ENCODE measurements around the gene FOXN1. TPM values are rescaled to one million over a fixed set of nuclear protein-coding genes. Genes with fewer than 3 reads are reported as not detected.

The FOXN1 gene
- polyA plus RNA-seq, 1 of the 3 experiments (the other 2 are of a cell fraction), result not detected

DNA sequence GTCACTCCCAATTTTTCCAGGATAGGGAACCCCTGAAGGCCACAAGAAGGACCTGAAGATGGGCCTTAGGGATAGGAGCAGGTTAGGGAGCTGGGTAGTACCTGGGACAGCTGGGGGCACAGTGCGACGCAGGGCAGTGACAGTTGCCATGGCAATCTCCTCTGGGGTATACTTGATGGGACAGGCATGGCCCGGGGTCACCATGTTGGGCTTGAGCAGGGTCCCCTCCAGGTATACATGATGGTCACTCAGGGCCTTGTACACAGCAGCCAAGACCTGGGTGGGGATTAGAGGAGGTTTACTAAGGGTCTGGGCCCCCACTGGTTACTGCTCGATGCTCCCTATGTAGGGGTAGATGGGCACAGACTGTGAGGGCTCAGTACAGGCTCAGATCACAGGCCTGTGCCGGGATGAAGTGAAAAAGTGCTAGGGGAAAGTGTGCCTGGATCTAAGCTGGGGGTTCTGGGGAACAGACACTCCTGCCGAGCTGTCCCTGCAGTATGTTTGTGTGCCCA lies 67.9 kb downstream of the FOXN1 start:
- H3K36me3 ChIP-seq (replicated peaks in 1 of 2; ENCODE audit: control insufficient read depth in 1 of 2, insufficient read depth in 2 of 2, low read length in 1 of 2), result peaks cover 9 to 19% of the 10 kb centered on the region in 2 experiments
- H3K9ac ChIP-seq, result no peak overlapping the region
- TF ChIP-seq GATA2 (CRISPR knock-in tag; IDR thresholded peaks at IDR 0.05), result no peak
- TF ChIP-seq RXRA (IDR thresholded peaks at IDR 0.05; ENCODE audit: borderline replicate concordance, low read depth), result no peak
- H3K4me2 ChIP-seq, result no peak overlapping the region
- H3K79me2 ChIP-seq (ENCODE audit: insufficient read depth), result peaks cover 17% of the 10 kb centered on the region
- ChIA-PET CTCF (interaction anchor here (0.7 to 3.1 kb wide), 6 partner anchors 15 to 79 kb away, joined by 3 to 13 read pairs (median 3); no protein-coding TSS in a partner anchor), POLR2A (interaction anchor here (1.6 kb wide), 1 partner anchor 169 kb away, joined by 3 read pairs; no protein-coding TSS in a partner anchor)
- H2AFZ ChIP-seq (ENCODE audit: low read depth), result no peak overlapping the region
- H3K9me2 ChIP-seq, result no peaks in the 10 kb centered on the region
- no peak for DNase-seq
- H4K20me1 ChIP-seq (ENCODE audit: insufficient read depth), result no peaks in the 10 kb centered on the region
- no peak overlapping the region for H3K4me3 ChIP-seq (ENCODE audit: low read depth in 2 of 2, low read length in 1 of 2)
- H3K27me3 ChIP-seq (ENCODE audit: insufficient read depth), result no peaks in the 10 kb centered on the region
- no peak overlapping the region; a peak in 1 of 4 replicates for H3K27ac ChIP-seq (ENCODE audit: low read depth in 2 of 2, low read length in 1 of 2)
- H3F3A ChIP-seq (replicated peaks; ENCODE audit: insufficient read depth), result peaks cover 13% of the 10 kb centered on the region
- H3K9me3 ChIP-seq, result no peaks in the 10 kb centered on the region
- H3K4me1 ChIP-seq (ENCODE audit: control insufficient read depth in 1 of 2, insufficient read depth in 2 of 2, low read depth in 1 of 2, low read length in 1 of 2), result peaks cover 4 to 38% of the 10 kb centered on the region in 2 experiments; a peak in 3 of 4 replicates
- WGBS (ENCODE audit: low lambda C conversion rate), result 97% methylated on average over 3 of the region's 6 CpGs

DNA sequence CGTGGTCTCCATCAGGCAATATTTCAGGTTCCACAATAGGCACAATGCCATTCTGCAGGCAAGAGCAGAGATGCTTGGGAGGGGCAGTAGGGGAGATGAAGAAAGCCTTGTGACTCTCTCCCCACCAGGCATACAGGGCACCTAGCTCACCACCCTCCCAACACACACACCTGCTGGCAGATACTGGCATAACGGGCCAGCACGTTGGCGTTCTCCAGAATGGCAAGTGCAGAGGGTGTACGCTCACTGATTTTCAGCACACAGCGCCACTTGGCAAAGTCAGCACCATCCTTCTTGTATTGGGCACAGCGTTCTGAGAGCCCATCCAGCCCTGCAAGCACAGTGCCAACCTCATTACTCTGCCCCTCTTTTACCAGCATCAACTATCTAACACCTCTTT lies 68.4 kb downstream of the FOXN1 start:
- Histone ChIP-seq H3K9me3 (no peaks in the 10 kb centered on the region), H3K9ac (no peak overlapping the region), H3K27ac (ENCODE audit: low read depth in 2 of 2, low read length in 1 of 2) (peak overlapping the region in 1 of 2 experiments; percentile 67; a peak in 1 of 4 replicates), H3F3A (replicated peaks; ENCODE audit: insufficient read depth) (peaks cover 13% of the 10 kb centered on the region), H3K27me3 (ENCODE audit: insufficient read depth) (no peaks in the 10 kb centered on the region), H4K20me1 (ENCODE audit: insufficient read depth) (no peaks in the 10 kb centered on the region), H3K4me3 (ENCODE audit: low read depth in 2 of 2, low read length in 1 of 2) (no peak overlapping the region), H3K79me2 (ENCODE audit: insufficient read depth) (peaks cover 15% of the 10 kb centered on the region), H2AFZ (ENCODE audit: low read depth) (no peak overlapping the region), H3K4me1 (ENCODE audit: control insufficient read depth in 1 of 2, insufficient read depth in 2 of 2, low read depth in 1 of 2, low read length in 1 of 2) (peaks cover 4 to 38% of the 10 kb centered on the region in 2 experiments; a peak in 3 of 4 replicates), H3K9me2 (no peaks in the 10 kb centered on the region), H3K4me2 (no peak overlapping the region), H3K36me3 (replicated peaks in 1 of 2; ENCODE audit: control insufficient read depth in 1 of 2, insufficient read depth in 2 of 2, low read length in 1 of 2) (peaks cover 12 to 24% of the 10 kb centered on the region in 2 experiments)
- DNase-seq, result no peak
- ChIA-PET CTCF (interaction anchor here (0.7 to 1.7 kb wide), 6 partner anchors 15 to 79 kb away, joined by 3 to 4 read pairs (median 3); no protein-coding TSS in a partner anchor), POLR2A (interaction anchor here (1.6 kb wide), 1 partner anchor 169 kb away, joined by 3 read pairs; no protein-coding TSS in a partner anchor)
- 88% methylated on average over 4 of the region's 7 CpGs for WGBS (ENCODE audit: low lambda C conversion rate)
- TF ChIP-seq, protein P1, sequence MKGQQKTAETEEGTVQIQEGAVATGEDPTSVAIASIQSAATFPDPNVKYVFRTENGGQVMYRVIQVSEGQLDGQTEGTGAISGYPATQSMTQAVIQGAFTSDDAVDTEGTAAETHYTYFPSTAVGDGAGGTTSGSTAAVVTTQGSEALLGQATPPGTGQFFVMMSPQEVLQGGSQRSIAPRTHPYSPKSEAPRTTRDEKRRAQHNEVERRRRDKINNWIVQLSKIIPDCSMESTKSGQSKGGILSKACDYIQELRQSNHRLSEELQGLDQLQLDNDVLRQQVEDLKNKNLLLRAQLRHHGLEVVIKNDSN (IDR thresholded peaks at IDR 0.05; ENCODE audit: borderline replicate concordance, low read depth), result no peak
- TF ChIP-seq TAF1 (IDR thresholded peaks at IDR 0.05; ENCODE audit: borderline replicate concordance, low read depth, low read length), result no peak
- peak; percentile 18; the same call in 1 of the 2 replicates for TF ChIP-seq CTCF (IDR thresholded peaks at IDR 0.05)
- no peak for TF ChIP-seq SIN3A (IDR thresholded peaks at IDR 0.05; ENCODE audit: borderline replicate concordance, low read depth, low read length)
- TF ChIP-seq, protein P2, sequence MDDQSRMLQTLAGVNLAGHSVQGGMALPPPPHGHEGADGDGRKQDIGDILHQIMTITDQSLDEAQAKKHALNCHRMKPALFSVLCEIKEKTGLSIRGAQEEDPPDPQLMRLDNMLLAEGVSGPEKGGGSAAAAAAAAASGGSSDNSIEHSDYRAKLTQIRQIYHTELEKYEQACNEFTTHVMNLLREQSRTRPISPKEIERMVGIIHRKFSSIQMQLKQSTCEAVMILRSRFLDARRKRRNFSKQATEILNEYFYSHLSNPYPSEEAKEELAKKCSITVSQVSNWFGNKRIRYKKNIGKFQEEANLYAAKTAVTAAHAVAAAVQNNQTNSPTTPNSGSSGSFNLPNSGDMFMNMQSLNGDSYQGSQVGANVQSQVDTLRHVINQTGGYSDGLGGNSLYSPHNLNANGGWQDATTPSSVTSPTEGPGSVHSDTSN (IDR thresholded peaks at IDR 0.05), result no peak
- TF ChIP-seq SMC3 (IDR thresholded peaks at IDR 0.05; ENCODE audit: low read depth, low read length), result no peak
- no peak for TF ChIP-seq EZH2phosphoT487 (IDR thresholded peaks at IDR 0.05; ENCODE audit: borderline replicate concordance, low read depth)
